AG04449 (cell line): ENCODE data around the gene CD46.
A peak's percentile ranks its signal among the peaks of the same experiment; 100 is the strongest.

ENCODE experiments used
- CTCF ChIA-PET: fragments of 350-600 bp; formaldehyde crosslinking; extraction: SDS; loops from one replicate; lab custom pipeline; 2021; ENCODE audit warnings: antibody characterized with exemption; lab: Yijun Ruan, JAX
- POLR2A ChIA-PET: fragments of 400-600, 350-600 bp; formaldehyde crosslinking; extraction: SDS; loops from one replicate; lab custom pipeline; 2020; ENCODE audit warnings: antibody characterized with exemption, inconsistent platforms; lab: Yijun Ruan, JAX
- DNase-seq: peaks from one replicate; pipeline ENCODE4 v3.0.0-alpha.2; 2010; ENCODE audit warnings: low read depth, low spot score
- H3K4me3 ChIP-seq: 2 replicates; pipeline ENCODE4 v1.5.1; 2011; ENCODE audit warnings: low read depth, mild to moderate bottlenecking, control low read depth, low read length
- TF ChIP-seq, protein P1 (sequence below): IDR thresholded peaks from one replicate; pipeline ENCODE4 v1.5.1; 2011; ENCODE audit warnings: mild to moderate bottlenecking, moderate library complexity, low read length, control low read depth, inconsistent platforms; ENCODE audit not compliant: insufficient read depth; ENCODE audit errors: missing control alignments

The CD46 gene

DNA sequence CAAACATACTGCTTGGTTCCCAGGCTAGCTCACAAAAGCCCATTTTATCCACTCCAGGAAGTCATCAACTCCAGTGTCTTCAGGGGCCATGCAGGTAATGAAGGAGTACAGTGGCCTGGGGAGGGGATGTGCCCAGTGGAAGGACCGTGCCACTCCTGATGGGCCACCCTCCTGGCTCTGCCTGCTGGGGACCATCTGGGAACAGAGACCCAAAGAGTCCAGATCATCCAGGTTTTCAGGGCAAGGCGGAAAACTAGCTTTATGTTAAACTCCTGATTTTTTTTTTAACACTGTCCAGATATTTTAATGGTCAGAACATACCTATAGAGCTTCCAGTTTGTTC is 75.6 kb downstream of the CD46 start:
- TF ChIP-seq, protein P1, sequence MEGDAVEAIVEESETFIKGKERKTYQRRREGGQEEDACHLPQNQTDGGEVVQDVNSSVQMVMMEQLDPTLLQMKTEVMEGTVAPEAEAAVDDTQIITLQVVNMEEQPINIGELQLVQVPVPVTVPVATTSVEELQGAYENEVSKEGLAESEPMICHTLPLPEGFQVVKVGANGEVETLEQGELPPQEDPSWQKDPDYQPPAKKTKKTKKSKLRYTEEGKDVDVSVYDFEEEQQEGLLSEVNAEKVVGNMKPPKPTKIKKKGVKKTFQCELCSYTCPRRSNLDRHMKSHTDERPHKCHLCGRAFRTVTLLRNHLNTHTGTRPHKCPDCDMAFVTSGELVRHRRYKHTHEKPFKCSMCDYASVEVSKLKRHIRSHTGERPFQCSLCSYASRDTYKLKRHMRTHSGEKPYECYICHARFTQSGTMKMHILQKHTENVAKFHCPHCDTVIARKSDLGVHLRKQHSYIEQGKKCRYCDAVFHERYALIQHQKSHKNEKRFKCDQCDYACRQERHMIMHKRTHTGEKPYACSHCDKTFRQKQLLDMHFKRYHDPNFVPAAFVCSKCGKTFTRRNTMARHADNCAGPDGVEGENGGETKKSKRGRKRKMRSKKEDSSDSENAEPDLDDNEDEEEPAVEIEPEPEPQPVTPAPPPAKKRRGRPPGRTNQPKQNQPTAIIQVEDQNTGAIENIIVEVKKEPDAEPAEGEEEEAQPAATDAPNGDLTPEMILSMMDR = no peak
- no peak for DNase-seq
- ChIA-PET CTCF (interaction anchor here (0.8 to 26.9 kb wide), 8 partner anchors 8 to 137 kb away, joined by 3 to 547 read pairs (median 10); no protein-coding TSS in a partner anchor), POLR2A (interaction anchor here (0.6 kb wide), 1 partner anchor 35 kb away, joined by 5 read pairs; no protein-coding TSS in a partner anchor)
- no peak overlapping the region for H3K4me3 ChIP-seq

DNA sequence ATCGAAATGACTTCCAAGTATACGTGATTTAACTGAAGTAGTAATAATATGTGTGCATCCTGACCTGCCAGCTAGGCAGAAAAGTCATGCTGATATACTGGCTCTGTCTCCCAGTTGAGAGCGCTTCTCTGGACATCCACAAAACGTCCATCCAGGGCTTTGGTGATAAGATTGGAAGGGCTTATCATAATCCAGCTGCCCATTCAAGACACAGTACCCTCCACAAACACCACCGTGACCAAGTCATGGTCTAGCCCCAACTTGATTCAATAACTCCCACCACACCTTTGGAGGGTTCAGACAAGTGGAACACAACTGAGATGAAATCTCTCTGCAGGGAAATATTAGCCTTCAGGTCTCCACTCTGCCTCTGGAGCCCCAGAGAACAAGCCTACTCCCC is 76.2 kb downstream of the CD46 start:
- no peak overlapping the region for H3K4me3 ChIP-seq
- TF ChIP-seq, protein P1 = no peak
- POLR2A ChIA-PET = no interaction called here
- CTCF ChIA-PET = interaction anchor here (1.0 to 26.9 kb wide), 6 partner anchors 8 to 136 kb away, joined by 3 to 547 read pairs (median 38); no protein-coding TSS in a partner anchor
- DNase-seq = no peak

DNA sequence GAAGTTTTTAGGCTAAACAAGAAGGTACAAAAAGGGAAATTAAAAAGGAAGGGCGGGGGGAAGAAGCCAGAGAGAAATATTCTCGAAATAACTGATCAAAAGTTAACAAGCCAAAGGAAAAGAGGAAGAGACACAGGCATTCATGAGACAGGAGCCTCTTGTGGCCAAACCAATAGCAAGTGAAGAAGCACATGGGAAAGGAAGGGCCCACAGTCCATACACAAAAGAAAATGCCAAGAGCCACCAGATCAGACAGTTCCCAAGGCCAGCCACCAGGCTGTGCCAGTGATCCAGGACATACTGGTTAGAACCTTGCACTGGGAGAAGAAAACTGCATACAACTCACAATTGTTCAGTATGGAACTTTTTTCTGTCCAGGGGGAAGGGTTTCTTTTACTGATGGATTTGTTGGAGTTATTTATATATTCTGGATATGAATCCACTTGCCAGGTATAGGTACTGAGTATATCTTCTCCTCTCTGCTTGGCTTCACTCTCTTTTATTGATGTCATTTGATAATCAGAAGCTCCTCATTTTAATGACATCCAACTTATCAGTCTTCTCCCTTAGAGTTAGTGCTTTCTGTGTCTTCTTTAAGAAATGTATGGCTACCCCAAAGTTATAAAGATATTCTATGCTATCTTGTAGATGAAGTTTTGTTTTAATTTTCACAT is 76.8 kb downstream of the CD46 start:
- ChIA-PET CTCF (interaction anchor here (0.6 to 26.9 kb wide), 18 partner anchors 7 to 170 kb away, joined by 3 to 547 read pairs (median 6); no protein-coding TSS in a partner anchor), POLR2A (no interaction called here)
- TF ChIP-seq, protein P1 = peak; percentile 77
- no peak for DNase-seq
- no peak overlapping the region for H3K4me3 ChIP-seq

DNA sequence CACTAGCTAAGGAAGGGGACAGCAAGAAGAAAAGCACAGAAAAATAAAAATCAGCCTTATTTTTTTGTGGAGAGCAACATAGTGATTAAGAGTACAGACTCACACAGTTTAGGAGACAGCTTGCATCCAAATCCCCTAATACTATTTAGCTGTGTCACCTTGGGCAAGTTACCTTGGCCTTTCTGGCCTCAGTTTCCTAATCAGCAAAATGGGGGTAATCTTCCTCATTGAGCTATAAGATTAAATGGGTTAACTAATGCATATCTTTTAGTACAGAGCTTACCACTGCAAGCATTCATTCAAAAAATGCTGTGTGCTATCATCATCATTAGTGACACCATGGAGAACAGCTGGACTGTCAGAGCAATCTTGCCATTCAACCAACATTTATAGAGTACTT is 77.7 kb downstream of the CD46 start:
- TF ChIP-seq, protein P1 = no peak
- no peak overlapping the region for H3K4me3 ChIP-seq
- ChIA-PET CTCF (interaction anchor here (0.8 to 26.9 kb wide), 18 partner anchors 9 to 415 kb away, joined by 3 to 547 read pairs (median 6); partner anchors contain the start of gene PLXNA2), POLR2A (no interaction called here)
- DNase-seq = no peak

DNA sequence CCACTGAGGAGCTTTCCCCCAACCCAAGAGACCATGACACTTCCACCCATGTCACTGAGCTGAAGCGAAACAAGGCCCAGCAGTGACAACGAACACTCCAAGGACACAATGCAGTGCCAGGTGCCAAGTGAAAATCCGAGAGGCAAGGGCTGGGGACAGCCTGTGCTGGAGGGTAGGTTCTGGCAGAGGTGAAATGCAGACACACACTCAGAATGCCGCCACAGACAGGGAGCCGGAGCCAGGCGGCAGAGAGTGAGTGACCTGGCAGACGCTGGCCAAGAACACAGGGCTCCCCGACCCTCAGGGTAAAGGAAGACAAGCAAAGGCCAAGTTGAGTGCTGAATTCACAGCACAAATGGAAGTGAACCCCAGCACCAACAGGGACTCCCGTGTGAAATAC is 78.9 kb downstream of the CD46 start:
- TF ChIP-seq, protein P1 = no peak
- POLR2A ChIA-PET = no interaction called here
- no peak for DNase-seq
- CTCF ChIA-PET = interaction anchor here (0.9 to 26.9 kb wide), 6 partner anchors 10 to 414 kb away, joined by 3 to 547 read pairs (median 40); partner anchors contain the start of gene PLXNA2
- no peak overlapping the region for H3K4me3 ChIP-seq
